Measurements from ENCODE around the gene SH3BP5L.

Gene SH3BP5L

DNA sequence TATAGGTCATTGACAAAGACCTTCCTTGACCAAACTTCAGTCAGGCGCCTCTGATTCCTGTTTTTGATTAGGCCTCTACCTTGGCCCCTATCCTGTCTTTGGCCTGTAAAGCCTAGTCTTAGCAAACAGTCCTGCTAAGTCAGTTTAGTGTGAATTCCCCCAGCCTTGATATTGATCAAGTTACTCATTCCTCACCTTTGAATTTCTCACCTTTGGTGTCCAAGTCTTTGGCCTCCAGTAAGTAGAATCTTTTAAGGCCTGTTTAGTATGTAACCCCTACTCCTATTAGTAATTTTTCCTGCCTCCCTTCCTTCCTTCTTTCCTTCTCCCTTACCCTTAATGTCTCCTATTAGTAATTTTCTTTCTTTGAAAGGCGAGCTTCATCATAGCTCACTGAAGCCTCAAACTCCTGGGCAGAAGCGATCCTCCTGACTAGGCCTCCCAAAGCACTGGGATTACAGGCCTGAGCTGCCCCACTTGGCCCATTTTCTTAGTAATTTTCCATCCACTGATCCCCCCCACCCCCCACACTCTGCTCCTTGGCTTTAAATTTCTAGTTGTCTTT is 46.2 kb upstream of the SH3BP5L start:
- TF ChIP-seq TAF1 (IDR thresholded peaks at IDR 0.05; ENCODE audit: borderline replicate concordance, insufficient read depth, low read length): no peak

DNA sequence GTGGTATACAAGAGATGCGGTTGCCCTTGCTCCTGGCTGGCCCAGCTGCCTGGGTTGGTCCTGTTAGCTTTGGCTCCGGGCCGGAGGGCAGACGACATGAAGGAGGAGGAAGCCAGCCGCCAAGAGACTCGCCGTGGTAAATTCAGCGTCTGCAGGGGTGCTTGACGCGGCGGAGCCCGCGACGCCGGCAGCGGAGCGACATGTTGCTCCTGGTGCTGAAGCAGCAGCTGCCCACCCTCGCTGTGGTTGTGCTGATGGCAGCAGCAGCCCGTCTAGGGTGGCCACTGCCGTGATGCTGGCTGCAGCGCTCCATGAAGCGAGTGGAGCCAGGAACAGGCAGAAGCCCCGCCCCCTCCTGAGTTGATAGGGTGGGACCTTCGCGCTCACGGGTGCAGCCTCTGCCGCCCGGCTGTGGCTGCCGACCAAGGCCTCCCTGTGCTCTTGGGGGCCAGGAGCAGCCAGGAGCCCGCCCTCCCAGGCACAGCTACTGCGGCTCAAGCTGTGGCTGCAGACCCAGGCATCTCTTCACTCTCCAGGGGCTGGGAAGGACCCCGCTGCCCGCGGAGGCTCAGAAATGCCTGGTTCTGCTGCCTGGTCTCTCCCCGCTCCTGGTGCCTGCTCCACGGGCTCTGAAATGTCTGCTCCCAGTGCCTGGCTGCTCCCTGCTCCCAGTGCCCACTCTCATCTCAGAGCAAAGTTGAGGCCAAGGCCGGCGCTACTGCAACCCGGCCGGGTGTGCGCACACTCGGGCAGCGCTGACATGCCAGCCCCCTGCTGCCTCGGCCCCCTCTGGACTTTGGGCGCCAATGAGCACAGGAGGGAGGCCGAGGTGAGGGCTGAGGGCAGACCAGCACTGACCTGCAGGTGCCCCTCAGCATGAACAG is 37.5 kb upstream of the SH3BP5L start:
- TF ChIP-seq, protein P1, sequence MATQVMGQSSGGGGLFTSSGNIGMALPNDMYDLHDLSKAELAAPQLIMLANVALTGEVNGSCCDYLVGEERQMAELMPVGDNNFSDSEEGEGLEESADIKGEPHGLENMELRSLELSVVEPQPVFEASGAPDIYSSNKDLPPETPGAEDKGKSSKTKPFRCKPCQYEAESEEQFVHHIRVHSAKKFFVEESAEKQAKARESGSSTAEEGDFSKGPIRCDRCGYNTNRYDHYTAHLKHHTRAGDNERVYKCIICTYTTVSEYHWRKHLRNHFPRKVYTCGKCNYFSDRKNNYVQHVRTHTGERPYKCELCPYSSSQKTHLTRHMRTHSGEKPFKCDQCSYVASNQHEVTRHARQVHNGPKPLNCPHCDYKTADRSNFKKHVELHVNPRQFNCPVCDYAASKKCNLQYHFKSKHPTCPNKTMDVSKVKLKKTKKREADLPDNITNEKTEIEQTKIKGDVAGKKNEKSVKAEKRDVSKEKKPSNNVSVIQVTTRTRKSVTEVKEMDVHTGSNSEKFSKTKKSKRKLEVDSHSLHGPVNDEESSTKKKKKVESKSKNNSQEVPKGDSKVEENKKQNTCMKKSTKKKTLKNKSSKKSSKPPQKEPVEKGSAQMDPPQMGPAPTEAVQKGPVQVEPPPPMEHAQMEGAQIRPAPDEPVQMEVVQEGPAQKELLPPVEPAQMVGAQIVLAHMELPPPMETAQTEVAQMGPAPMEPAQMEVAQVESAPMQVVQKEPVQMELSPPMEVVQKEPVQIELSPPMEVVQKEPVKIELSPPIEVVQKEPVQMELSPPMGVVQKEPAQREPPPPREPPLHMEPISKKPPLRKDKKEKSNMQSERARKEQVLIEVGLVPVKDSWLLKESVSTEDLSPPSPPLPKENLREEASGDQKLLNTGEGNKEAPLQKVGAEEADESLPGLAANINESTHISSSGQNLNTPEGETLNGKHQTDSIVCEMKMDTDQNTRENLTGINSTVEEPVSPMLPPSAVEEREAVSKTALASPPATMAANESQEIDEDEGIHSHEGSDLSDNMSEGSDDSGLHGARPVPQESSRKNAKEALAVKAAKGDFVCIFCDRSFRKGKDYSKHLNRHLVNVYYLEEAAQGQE (IDR thresholded peaks at IDR 0.05; ENCODE audit: insufficient read depth in 1 of 2, low read depth in 2 of 2, low read length in 2 of 2): no peak
- TF ChIP-seq TAF1 (IDR thresholded peaks at IDR 0.05; ENCODE audit: borderline replicate concordance, insufficient read depth, low read length) (peak; percentile 84; the same call in 1 of the 2 replicates), POLR2AphosphoS5 (IDR thresholded peaks at IDR 0.05; ENCODE audit: low read depth, low read length) (peak; percentile 83), FOXP2 (optimal IDR thresholded peaks at IDR 0.05; ENCODE audit: borderline replicate concordance, extremely low read depth, extremely low read length, insufficient read depth) (no peak), SIN3A (IDR thresholded peaks at IDR 0.05; ENCODE audit: borderline replicate concordance, insufficient read depth, low read length) (no peak)

DNA sequence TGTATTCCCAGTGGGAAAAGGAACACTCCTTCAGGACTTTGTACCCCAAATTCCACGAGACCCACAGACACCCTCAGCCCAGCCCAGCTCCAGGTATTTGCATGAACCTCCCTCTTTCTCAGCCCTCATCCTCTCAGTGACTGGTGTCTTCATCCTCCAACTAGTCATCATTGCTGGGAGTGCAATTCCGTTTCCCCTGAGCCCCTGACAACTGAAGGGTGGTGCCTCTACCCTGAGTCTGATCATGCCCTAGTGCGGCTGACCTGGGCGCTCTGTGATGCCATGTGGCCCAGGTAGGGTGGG is 36.9 kb upstream of the SH3BP5L start:
- TF ChIP-seq POLR2AphosphoS5 (IDR thresholded peaks at IDR 0.05; ENCODE audit: low read depth, low read length): no peak
- no peak for TF ChIP-seq SIN3A (IDR thresholded peaks at IDR 0.05; ENCODE audit: borderline replicate concordance, insufficient read depth, low read length)
- no peak for TF ChIP-seq TAF1 (IDR thresholded peaks at IDR 0.05; ENCODE audit: borderline replicate concordance, insufficient read depth, low read length)
- TF ChIP-seq, protein P1 (IDR thresholded peaks at IDR 0.05; ENCODE audit: insufficient read depth in 1 of 2, low read depth in 2 of 2, low read length in 2 of 2): no peak
- no peak for TF ChIP-seq FOXP2 (optimal IDR thresholded peaks at IDR 0.05; ENCODE audit: borderline replicate concordance, extremely low read depth, extremely low read length, insufficient read depth)

DNA sequence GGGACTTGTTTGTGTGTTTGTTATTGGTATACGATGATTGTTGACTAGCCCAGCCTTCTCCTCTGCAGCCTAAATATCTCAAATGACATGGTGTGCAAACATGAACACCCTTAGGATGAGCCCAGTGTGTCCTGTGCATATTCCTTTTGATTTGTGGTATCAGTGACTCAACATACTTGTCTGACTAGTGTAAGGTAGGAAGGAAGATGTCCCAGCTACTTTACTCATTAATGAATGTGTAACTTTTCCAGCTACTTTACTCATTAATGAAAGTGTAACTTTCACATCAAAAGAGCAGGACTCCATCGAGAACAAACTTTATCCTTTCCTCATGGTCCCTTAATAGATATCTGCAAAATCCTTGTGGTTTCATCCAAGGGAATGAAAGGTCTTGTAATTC is 35.9 kb upstream of the SH3BP5L start:
- TF ChIP-seq, protein P1 (IDR thresholded peaks at IDR 0.05; ENCODE audit: insufficient read depth in 1 of 2, low read depth in 2 of 2, low read length in 2 of 2): no peak
- TF ChIP-seq POLR2AphosphoS5 (IDR thresholded peaks at IDR 0.05; ENCODE audit: low read depth, low read length) (no peak), FOXP2 (optimal IDR thresholded peaks at IDR 0.05; ENCODE audit: borderline replicate concordance, extremely low read depth, extremely low read length, insufficient read depth) (no peak), TAF1 (IDR thresholded peaks at IDR 0.05; ENCODE audit: borderline replicate concordance, insufficient read depth, low read length) (no peak), SIN3A (IDR thresholded peaks at IDR 0.05; ENCODE audit: borderline replicate concordance, insufficient read depth, low read length) (no peak)

DNA sequence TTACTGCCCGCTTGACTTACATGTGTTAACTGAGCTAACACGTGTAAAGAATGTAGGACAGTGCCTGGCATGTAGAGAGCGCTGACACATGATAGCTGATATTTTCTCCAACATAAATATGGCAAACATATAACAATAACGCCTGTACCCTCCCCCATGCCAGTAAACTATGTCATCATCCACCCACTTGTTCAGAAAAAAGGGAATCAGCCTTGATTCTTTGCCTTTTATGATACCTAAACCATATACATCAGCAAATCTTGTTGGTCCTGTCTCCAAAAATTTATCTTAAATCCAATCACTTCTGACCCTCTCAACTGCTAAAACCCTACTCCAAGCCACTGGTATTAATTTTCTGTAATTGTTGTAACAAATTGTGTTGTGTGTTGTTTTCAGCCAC is 34.3 kb upstream of the SH3BP5L start:
- TF ChIP-seq TAF1 (IDR thresholded peaks at IDR 0.05; ENCODE audit: borderline replicate concordance, insufficient read depth, low read length) (no peak), SIN3A (IDR thresholded peaks at IDR 0.05; ENCODE audit: borderline replicate concordance, insufficient read depth, low read length) (no peak), POLR2AphosphoS5 (IDR thresholded peaks at IDR 0.05; ENCODE audit: low read depth, low read length) (no peak), FOXP2 (optimal IDR thresholded peaks at IDR 0.05; ENCODE audit: borderline replicate concordance, extremely low read depth, extremely low read length, insufficient read depth) (no peak)
